ENCODE data around the gene WDR82.
A peak's percentile ranks its signal among the peaks of the same experiment; 100 is the strongest.
"Not testable (repeated sequence)": the region's sequence is repeated elsewhere in the genome, so short reads cannot be mapped to it uniquely, and the experiment has no call there.

WDR82 gene

DNA sequence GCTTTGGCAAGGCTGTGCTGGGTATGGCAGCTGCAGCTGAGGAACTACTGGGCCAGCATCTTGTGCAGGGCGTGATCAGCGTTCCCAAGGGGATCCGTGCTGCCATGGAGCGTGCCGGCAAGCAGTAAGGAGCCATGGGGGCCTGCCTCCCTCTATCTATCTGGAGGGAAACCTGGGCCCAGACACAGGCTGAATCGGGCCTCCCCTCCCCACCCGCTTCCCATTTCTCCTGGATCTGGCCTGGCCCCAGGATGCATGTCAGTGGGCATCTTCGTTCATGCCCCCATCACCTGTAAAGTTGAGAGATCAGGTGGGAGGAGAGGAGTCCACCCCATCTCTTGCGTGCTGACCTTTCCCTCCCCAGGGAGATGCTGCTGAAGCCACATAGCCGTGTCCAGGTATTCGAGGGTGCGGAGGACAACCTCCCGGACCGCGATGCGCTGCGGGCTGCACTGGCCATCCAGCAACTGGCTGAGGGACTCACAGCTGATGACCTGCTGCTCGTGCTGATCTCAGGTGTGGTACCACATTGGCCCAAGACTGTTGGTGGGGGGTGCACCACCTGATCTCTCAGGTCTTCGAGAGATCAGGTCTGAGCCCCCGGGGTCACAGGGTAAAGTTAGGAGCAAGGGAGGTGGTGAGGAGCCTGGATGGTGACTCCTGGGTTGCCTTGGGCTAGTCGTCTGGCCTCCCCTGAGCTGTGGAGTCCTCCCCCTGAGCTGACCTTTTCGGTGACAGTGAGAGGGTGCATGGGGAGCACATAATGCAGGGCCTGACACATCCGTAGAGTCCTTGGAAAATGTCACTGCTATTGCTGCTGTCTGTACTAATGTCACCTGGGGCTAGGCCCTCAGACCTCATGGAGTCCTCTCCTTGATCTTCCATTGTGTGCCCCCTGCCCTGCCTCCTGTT is 12.4 kb upstream of the WDR82 start:
- peaks cover 34% of the 10 kb centered on the region for H3K36me3 ChIP-seq
- no peaks in the 10 kb centered on the region for H3K27me3 ChIP-seq
- no peaks in the 10 kb centered on the region for H3K9me3 ChIP-seq
- peaks cover 50% of the 10 kb centered on the region for H3K4me1 ChIP-seq
- H3K27ac ChIP-seq = 0 out of 2 replicates have a peak overlapping the region, but pooled peaks have one; percentile 27
- peak overlapping the region; percentile 16; the same call in 1 of the 2 replicates for H3K9ac ChIP-seq
- H3K4me3 ChIP-seq = peak overlapping the region; percentile 15; the same call in 1 of the 2 replicates
- peaks cover 13% of the 10 kb centered on the region; the same call in 1 of the 2 replicates for H4K20me1 ChIP-seq
- peak overlapping the region; percentile 95 for H3K4me2 ChIP-seq
- no peak for TF ChIP-seq Cebpa-rat (IDR thresholded peaks at IDR 0.05)

DNA sequence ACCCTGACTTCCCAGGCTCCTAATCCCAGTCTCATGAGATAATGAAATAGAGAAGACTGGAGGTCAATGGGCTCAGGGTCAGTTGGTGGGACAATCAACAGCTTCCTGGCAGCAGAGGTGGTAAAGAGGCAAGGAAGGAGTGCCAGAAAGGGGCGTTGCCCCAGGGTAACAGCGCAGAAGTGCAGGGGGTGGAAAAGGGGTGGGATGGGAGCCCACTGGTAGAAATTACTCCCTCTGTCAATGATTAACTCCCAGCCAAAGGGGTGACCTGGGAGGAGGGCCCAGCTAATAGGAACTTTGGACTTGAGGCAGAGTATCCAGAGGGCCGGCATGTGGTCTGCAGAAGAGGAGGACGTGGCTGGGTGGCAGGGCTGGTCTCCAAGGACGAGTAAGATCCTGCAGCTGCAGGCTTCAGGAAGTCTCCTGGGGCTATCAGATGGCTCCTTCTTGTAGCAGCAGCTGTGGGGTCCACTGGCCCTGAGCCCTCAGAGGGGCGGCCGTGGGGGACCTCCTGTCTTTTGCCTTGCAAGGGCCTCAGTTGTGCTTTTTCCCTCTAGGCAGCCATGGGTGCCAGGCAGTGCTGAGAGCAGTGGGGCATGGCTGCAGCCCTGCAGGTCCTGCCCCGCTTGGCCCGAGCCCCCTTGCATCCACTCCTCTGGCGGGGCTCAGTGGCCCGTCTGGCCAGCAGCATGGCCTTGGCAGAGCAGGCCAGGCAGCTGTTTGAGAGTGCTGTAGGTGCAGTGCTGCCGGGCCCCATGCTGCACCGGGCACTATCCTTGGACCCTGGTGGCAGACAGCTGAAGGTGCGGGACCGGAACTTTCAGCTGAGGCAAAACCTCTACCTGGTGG is 11.5 kb upstream of the WDR82 start:
- Histone ChIP-seq H3K9ac (peak overlapping the region; percentile 16), H3K9me3 (no peaks in the 10 kb centered on the region), H3K27ac (peak overlapping the region; percentile 27; the same call in 1 of the 2 replicates), H3K36me3 (peaks cover 34% of the 10 kb centered on the region), H3K4me3 (peak overlapping the region; percentile 15; the same call in 1 of the 2 replicates), H3K27me3 (no peaks in the 10 kb centered on the region), H4K20me1 (peaks cover 13% of the 10 kb centered on the region; the same call in 1 of the 2 replicates), H3K4me1 (peaks cover 50% of the 10 kb centered on the region), H3K4me2 (peak overlapping the region; percentile 95)
- TF ChIP-seq Cebpa-rat (IDR thresholded peaks at IDR 0.05) = no peak

DNA sequence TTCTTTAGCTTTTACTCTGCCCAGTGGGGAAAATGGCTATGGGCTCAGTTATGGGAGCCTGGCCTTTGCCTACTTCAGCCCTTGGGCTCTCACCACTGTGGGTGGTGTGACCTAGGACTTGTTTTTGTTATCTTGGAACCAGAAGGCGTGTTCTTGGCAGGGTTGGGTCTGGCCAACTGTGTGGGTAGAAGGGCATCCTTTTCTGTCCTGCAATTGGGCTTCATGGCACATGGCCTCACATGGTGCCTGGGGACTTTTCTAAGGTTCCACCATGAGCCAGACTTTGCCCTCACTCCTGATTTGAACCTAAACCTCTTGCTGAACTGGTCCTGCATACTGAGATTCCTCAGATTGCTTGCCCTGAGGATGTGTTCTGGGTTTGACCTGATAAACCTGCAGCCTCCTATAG is 10.9 kb upstream of the WDR82 start:
- Histone ChIP-seq H3K27ac (no peak overlapping the region), H3K36me3 (peaks cover 34% of the 10 kb centered on the region)

DNA sequence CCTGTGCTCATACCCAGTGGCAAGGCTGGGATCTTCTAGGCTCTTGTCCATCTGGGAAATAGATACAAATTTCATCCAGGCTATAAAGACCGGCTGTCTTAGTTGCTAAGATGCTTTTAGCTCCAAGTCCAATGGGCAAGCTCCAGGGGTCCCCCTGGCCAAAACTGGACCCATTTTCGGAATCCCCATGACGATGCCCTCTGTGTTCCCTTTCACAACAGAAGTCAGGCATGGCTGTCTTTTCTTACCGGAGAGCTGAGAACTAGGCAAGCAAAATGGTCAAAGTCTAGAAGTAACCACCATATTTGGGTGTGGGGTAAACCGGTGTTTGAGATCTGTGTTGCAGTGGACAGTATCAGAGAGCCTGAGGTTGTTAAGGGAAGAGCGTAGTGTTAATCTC is 10.2 kb upstream of the WDR82 start:
- Histone ChIP-seq H3K27ac (peak overlapping the region; percentile 99), H4K20me1 (peaks cover 13% of the 10 kb centered on the region; the same call in 1 of the 2 replicates), H3K27me3 (no peaks in the 10 kb centered on the region), H3K4me2 (peak overlapping the region; percentile 95), H3K4me1 (peaks cover 50% of the 10 kb centered on the region), H3K9ac (peak overlapping the region; percentile 98), H3K4me3 (peak overlapping the region; percentile 83), H3K36me3 (peaks cover 29% of the 10 kb centered on the region), H3K9me3 (no peaks in the 10 kb centered on the region)
- TF ChIP-seq Cebpa-rat (IDR thresholded peaks at IDR 0.05) = no peak

More for the DNA sequence above, 10.9 kb upstream of the WDR82 start:
- no peak for TF ChIP-seq Cebpa-rat (IDR thresholded peaks at IDR 0.05)
- no peaks in the 10 kb centered on the region for H3K9me3 ChIP-seq
- no peak overlapping the region for H3K9ac ChIP-seq
- no peak overlapping the region for H3K4me3 ChIP-seq
- peaks cover 50% of the 10 kb centered on the region for H3K4me1 ChIP-seq
- no peaks in the 10 kb centered on the region for H3K27me3 ChIP-seq
- peak overlapping the region; percentile 95 for H3K4me2 ChIP-seq
- H4K20me1 ChIP-seq = peaks cover 13% of the 10 kb centered on the region; the same call in 1 of the 2 replicates

DNA sequence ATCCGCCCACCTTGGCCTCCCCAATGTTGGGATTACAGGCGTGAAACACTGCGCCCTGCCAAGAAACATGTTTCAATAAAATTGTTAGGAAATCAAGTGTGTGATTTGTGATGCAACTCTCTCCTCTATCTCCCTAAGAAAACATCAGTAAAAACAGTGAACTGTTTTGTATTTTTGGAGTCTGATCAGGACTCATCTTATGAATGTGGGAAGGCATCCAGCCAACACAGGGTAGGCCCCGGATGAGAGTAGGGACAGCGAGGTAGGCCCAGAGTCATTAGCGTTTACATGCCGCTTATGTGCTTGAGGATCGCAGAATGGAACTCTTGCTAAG is 8.3 kb upstream of the WDR82 start:
- Histone ChIP-seq H3K27me3 (no peaks in the 10 kb centered on the region), H3K36me3 (peaks cover 9% of the 10 kb centered on the region), H3K9ac (peak overlapping the region; percentile 98), H3K4me2 (peak overlapping the region; percentile 95), H3K9me3 (no peaks in the 10 kb centered on the region), H3K4me1 (peaks cover 51% of the 10 kb centered on the region), H3K4me3 (peak overlapping the region; percentile 83), H3K27ac (peak overlapping the region; percentile 99; the same call in 1 of the 2 replicates), H4K20me1 (peaks cover 13% of the 10 kb centered on the region; the same call in 1 of the 2 replicates)
- no peak for TF ChIP-seq Cebpa-rat (IDR thresholded peaks at IDR 0.05)

DNA sequence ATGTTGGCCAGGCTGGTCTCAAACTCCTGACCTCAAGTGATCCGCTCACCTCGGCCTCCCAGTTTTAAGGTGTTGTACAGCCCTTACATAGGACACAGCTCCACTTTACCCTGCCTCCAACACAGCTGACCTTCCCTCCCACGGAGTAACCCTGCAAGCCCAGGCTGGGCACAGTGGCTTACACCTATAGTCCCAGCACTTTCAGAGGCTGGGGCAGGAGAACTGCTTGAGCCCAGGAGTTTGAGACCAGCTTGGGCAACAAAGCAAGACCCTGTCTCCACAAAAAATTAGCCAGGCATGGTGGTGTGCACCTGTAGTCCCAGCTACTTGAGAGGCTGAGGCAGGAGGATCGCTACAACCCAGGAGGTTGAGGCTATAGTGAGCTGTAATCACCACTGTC is 5.6 kb upstream of the WDR82 start:
- not testable (repeated sequence) for H3K9ac ChIP-seq, H3K9me3 ChIP-seq, H3K27ac ChIP-seq, H3K36me3 ChIP-seq, H3K27me3 ChIP-seq, H3K4me3 ChIP-seq, H3K4me2 ChIP-seq, H4K20me1 ChIP-seq
- H3K4me1 ChIP-seq = peaks cover 39% of the 10 kb centered on the region

DNA sequence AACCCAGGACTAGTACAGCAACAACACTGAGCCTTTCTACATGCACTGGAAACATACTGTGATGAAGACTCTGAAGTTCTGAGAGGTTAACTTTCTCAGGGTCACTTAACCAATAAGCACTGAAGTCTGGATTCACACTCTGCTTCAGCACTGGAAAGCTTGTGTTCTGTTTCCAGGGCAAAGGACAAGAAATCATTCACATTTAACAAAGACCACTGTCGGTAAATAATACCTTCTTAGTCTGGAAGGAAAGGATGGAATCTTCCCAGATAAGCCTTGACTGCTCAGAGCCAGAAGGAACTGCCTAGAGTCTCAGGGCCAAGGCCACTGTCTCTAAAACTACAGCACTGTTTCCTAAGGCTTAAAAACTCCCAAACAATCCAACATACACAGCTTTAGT is 4.9 kb upstream of the WDR82 start:
- Histone ChIP-seq H3K4me1 (peaks cover 35% of the 10 kb centered on the region), H3K4me2 (no peak overlapping the region), H3K27me3 (no peaks in the 10 kb centered on the region), H3K9ac (no peak overlapping the region), H3K36me3 (no peaks in the 10 kb centered on the region), H3K27ac (no peak overlapping the region; the same call in 1 of the 2 replicates), H3K9me3 (no peaks in the 10 kb centered on the region), H4K20me1 (no peaks in the 10 kb centered on the region), H3K4me3 (no peak overlapping the region)
- no peak for TF ChIP-seq Cebpa-rat (IDR thresholded peaks at IDR 0.05)

DNA sequence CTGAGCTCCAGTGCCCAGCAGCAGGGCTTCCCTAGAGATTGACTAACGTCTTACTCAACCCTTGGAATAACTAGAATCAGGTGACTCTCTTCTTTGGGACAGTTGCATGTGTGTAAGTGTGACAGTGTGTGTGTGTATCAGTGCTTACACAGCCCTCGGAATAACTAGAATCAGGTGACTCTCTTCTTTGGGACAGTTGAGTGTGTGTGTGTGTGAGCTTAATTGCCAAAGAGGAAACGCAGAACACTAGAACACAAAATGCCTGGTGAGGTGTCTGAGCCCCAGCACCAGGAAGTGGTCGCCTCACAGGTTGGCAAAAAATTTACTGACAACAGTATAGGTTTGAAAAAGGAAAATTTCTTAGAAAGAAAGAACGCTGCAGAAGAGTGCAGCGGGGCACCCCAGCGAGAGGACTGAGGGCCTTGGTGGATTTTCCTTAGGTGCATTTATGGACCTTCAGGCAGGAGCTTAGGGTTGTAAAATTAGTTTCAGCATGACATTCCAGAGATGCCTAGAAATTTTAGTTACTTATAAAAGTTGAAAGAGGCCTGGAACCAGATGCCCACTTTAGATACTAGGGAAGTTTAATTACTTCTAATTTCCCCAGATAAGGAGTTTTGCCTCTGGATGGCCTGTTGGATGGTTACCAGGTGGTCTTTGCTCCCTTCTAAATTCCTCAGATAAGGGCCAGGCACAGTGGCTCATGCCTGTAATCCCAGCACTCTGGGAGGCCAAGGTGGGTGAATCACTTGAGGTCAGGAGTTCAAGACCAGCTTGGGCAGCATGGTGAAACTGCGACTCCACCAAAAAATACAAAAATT is 3.7 kb upstream of the WDR82 start:
- no peak overlapping the region; the same call in 1 of the 2 replicates for H3K9ac ChIP-seq
- H4K20me1 ChIP-seq = peaks cover 9% of the 10 kb centered on the region
- no peak for TF ChIP-seq Cebpa-rat (IDR thresholded peaks at IDR 0.05)
- no peaks in the 10 kb centered on the region for H3K36me3 ChIP-seq
- H3K9me3 ChIP-seq = no peaks in the 10 kb centered on the region
- H3K4me2 ChIP-seq = no peak overlapping the region; the same call in 1 of the 2 replicates
- no peak overlapping the region for H3K4me3 ChIP-seq
- H3K4me1 ChIP-seq = peaks cover 32% of the 10 kb centered on the region
- H3K27me3 ChIP-seq = no peaks in the 10 kb centered on the region
- no peak overlapping the region for H3K27ac ChIP-seq

DNA sequence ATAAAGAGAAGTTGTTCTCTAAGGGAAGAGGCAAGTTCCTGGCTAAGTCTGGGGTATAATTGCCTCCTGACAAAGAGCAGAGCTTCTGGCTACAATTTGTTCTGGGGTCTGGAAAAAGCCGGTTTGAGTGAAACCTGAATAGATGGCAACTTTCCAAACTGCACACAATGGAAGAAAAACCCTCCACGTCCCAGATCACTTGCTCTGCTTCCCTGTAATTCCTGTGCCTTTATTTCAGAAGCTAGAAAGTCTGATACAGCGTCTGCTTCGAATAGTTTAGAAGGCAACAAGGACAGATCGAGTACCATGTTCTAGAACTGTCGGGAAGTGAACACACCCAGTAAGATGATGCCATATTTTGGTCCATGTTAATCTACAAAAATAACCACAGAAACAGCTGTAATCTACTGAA is 1.6 kb upstream of the WDR82 start:
- H3K9ac ChIP-seq = no peak overlapping the region
- no peak overlapping the region for H3K4me3 ChIP-seq
- H3K9me3 ChIP-seq = no peaks in the 10 kb centered on the region
- no peaks in the 10 kb centered on the region for H3K27me3 ChIP-seq
- H3K4me1 ChIP-seq = peaks cover 43% of the 10 kb centered on the region
- H3K4me2 ChIP-seq = peak overlapping the region; percentile 89; the same call in 1 of the 2 replicates
- TF ChIP-seq Cebpa-rat (IDR thresholded peaks at IDR 0.05) = no peak
- H3K27ac ChIP-seq = no peak overlapping the region
- H3K36me3 ChIP-seq = peaks cover 13% of the 10 kb centered on the region
- H4K20me1 ChIP-seq = peaks cover 31% of the 10 kb centered on the region
